H1 (cell line): ENCODE measurements around the gene FAM83B. TPM values are rescaled to one million over a fixed set of nuclear protein-coding genes. Genes with fewer than 3 reads are reported as not detected.

ENCODE experiments used
- CTCF ChIA-PET: fragments of 300-600 bp; sonication (Branson Sonifier 250); formaldehyde crosslinking; loops from one replicate; lab custom pipeline; 2021; ENCODE audit not compliant: partially characterized antibody; lab: Charles Lee
- POLR2A ChIA-PET: fragments of 300-600 bp; sonication (Branson Sonifier 250); formaldehyde crosslinking; loops from one replicate; lab custom pipeline; 2021; ENCODE audit warnings: inconsistent platforms; ENCODE audit not compliant: partially characterized antibody; lab: Charles Lee
- DNase-seq, 2 experiments: peaks; one replicate each; pipeline versions ENCODE4 v3.0.0 to v3.0.0-alpha.2; 2010 to 2022; ENCODE audit warnings: low spot score in 2 of 2, low read depth in 1 of 2, mixed read lengths in 1 of 2
- FAIRE-seq: peaks from 2 replicates; lab custom pipeline; 2011; peaks lifted over from hg19 to GRCh38; lab: Jason Lieb, UNC
- H2AFZ ChIP-seq: 2 replicates; pipeline ENCODE4 v1.8.1; 2012; ENCODE audit warnings: low read length, inconsistent platforms
- H2AK5ac ChIP-seq: 2 replicates; pipeline ENCODE4 v1.6.1; 2013; ENCODE audit warnings: low read depth, low read length
- H2BK120ac ChIP-seq: replicated peaks from 2 replicates; pipeline ENCODE3; 2013; ENCODE audit warnings: low read depth, low read length, inconsistent platforms
- H2BK12ac ChIP-seq: 2 replicates; pipeline ENCODE4 v1.6.1; 2013; ENCODE audit warnings: low read depth, low read length
- H2BK15ac ChIP-seq: 2 replicates; pipeline ENCODE4 v1.6.1; 2013; ENCODE audit warnings: low read length
- H2BK20ac ChIP-seq: 2 replicates; pipeline ENCODE4 v1.6.1; 2013; ENCODE audit warnings: low read length
- H2BK5ac ChIP-seq: 2 replicates; pipeline ENCODE4 v1.6.1; 2013; ENCODE audit warnings: low read depth, low read length
- H3K14ac ChIP-seq: 2 replicates; pipeline ENCODE4 v1.6.1; 2013; ENCODE audit warnings: inconsistent platforms; ENCODE audit not compliant: insufficient read length
- H3K18ac ChIP-seq: 2 replicates; pipeline ENCODE4 v1.6.1; 2013; ENCODE audit warnings: low read length; ENCODE audit errors: extremely low read depth
- H3K23ac ChIP-seq: 2 replicates; pipeline ENCODE4 v1.6.1; 2013; ENCODE audit warnings: inconsistent platforms; ENCODE audit not compliant: insufficient read length
- H3K23me2 ChIP-seq: 2 replicates; pipeline ENCODE4 v1.6.1; 2013; ENCODE audit warnings: low read depth, low read length
- H3K27ac ChIP-seq: 2 replicates; pipeline ENCODE4 v1.6.1; 2011; ENCODE audit warnings: low read depth, low read length, inconsistent platforms
- H3K27me3 ChIP-seq, 4 experiments: replicated peaks in 1 of 4; 1 replicate in 1 of 4; 2 replicates in 3 of 4; pipeline versions ENCODE4 v1.6.1 to v1.8.1; 2011 to 2013; ENCODE audit warnings: low read length in 3 of 4, mild to moderate bottlenecking in 3 of 4, inconsistent platforms in 2 of 4, mixed read lengths in 2 of 4, moderate library complexity in 1 of 4; ENCODE audit not compliant: control insufficient read depth in 3 of 4, insufficient read depth in 3 of 4; ENCODE audit errors: extremely low read depth in 1 of 4
- H3K36me3 ChIP-seq, 4 experiments: 2 replicates each; pipeline versions ENCODE4 v1.6.1 to v1.8.1; 2011 to 2013; ENCODE audit warnings: mild to moderate bottlenecking in 4 of 4, low read length in 3 of 4, moderate library complexity in 2 of 4, control low read depth in 1 of 4, inconsistent platforms in 1 of 4; ENCODE audit not compliant: insufficient read depth in 4 of 4, control insufficient read depth in 2 of 4
- H3K4ac ChIP-seq: replicated peaks from 2 replicates; pipeline ENCODE3; 2013; ENCODE audit warnings: low read length, low read depth, mixed read lengths, inconsistent platforms; ENCODE audit not compliant: insufficient read length
- H3K4me1 ChIP-seq, 4 experiments: replicated peaks in 1 of 4; 1 replicate in 1 of 4; 2 replicates in 3 of 4; pipeline versions ENCODE4 v1.6.1 to v1.8.1; 2011 to 2013; ENCODE audit warnings: low read length in 3 of 4, inconsistent platforms in 2 of 4, mixed read lengths in 1 of 4; ENCODE audit not compliant: insufficient read depth in 4 of 4, control insufficient read depth in 3 of 4
- H3K4me2 ChIP-seq, 2 experiments: 2 replicates each; pipeline versions ENCODE4 v1.6.1 to v1.8.1; 2011 to 2013; ENCODE audit warnings: low read depth in 2 of 2, low read length in 2 of 2, control low read depth in 1 of 2, inconsistent platforms in 1 of 2, mild to moderate bottlenecking in 1 of 2; ENCODE audit not compliant: insufficient read depth in 1 of 2
- H3K4me3 ChIP-seq, 4 experiments: fragments of 200-600, 300-600 bp in 1 of 4; sonication (generic), shearing (Covaris generic), sonication (Bioruptor Twin) in 1 of 4; 2 replicates each; pipeline versions ENCODE4 v1.5.1 to v1.8.1; 2011 to 2016; ENCODE audit warnings: low read length in 4 of 4, low read depth in 3 of 4, control low read depth in 2 of 4, inconsistent platforms in 2 of 4, mild to moderate bottlenecking in 2 of 4, mixed read lengths in 1 of 4, moderate library complexity in 1 of 4; ENCODE audit not compliant: insufficient read depth in 2 of 4; ENCODE audit errors: extremely low read depth in 1 of 4
- H3K56ac ChIP-seq: replicated peaks from 2 replicates; pipeline ENCODE3; 2013; ENCODE audit warnings: low read depth, mild to moderate bottlenecking, mixed read lengths, low read length, inconsistent platforms; ENCODE audit not compliant: insufficient read length
- H3K79me1 ChIP-seq: 2 replicates; pipeline ENCODE4 v1.6.1; 2013; ENCODE audit warnings: low read depth, low read length, control low read depth
- H3K79me2 ChIP-seq, 2 experiments: 2 replicates each; pipeline versions ENCODE4 v1.6.1 to v1.8.1; 2012 to 2013; ENCODE audit warnings: low read length in 2 of 2, mild to moderate bottlenecking in 2 of 2, inconsistent platforms in 1 of 2; ENCODE audit not compliant: insufficient read depth in 2 of 2, control insufficient read depth in 1 of 2
- H3K9ac ChIP-seq, 4 experiments: replicated peaks in 1 of 4; 1 replicate in 1 of 4; 2 replicates in 3 of 4; pipeline versions ENCODE4 v1.6.1 to v1.8.1; 2011 to 2013; ENCODE audit warnings: low read depth in 3 of 4, low read length in 3 of 4, control low read depth in 2 of 4, mild to moderate bottlenecking in 2 of 4, moderate library complexity in 2 of 4, inconsistent platforms in 1 of 4; ENCODE audit errors: extremely low read depth in 1 of 4
- H3K9me3 ChIP-seq, 2 experiments: 2 replicates each; pipeline versions ENCODE4 v1.6.1 to v1.8.1; 2012 to 2013; ENCODE audit warnings: mild to moderate bottlenecking in 2 of 2, moderate library complexity in 2 of 2, control low read depth in 1 of 2, inconsistent platforms in 1 of 2, low read depth in 1 of 2, low read length in 1 of 2, mixed read lengths in 1 of 2; ENCODE audit not compliant: insufficient read depth in 2 of 2
- H4K20me1 ChIP-seq, 2 experiments: replicated peaks in 1 of 2; 2 replicates each; pipeline versions ENCODE3 to v1.8.1; 2011 to 2013; ENCODE audit warnings: inconsistent platforms in 2 of 2, low read length in 2 of 2, mild to moderate bottlenecking in 1 of 2; ENCODE audit not compliant: insufficient read depth in 2 of 2, control insufficient read depth in 1 of 2
- H4K5ac ChIP-seq: 2 replicates; pipeline ENCODE4 v1.6.1; 2013; ENCODE audit warnings: low read length, low read depth, mixed read lengths, inconsistent platforms; ENCODE audit not compliant: insufficient read length
- H4K8ac ChIP-seq: 2 replicates; pipeline ENCODE4 v1.8.0; 2013; ENCODE audit warnings: mild to moderate bottlenecking, moderate library complexity, low read length, inconsistent platforms; ENCODE audit not compliant: insufficient read depth; ENCODE audit errors: extremely low read depth
- H4K91ac ChIP-seq: replicated peaks from 2 replicates; pipeline ENCODE3; 2013; ENCODE audit warnings: low read length, mixed read lengths, inconsistent platforms; ENCODE audit not compliant: insufficient read length
- CEBPB ChIP-seq: IDR thresholded peaks from 2 replicates; pipeline ENCODE4 v1.6.1; 2012; ENCODE audit warnings: low read depth, low read length
- CHD1 ChIP-seq: IDR thresholded peaks from 2 replicates; pipeline ENCODE4 v1.6.1; 2012; ENCODE audit warnings: low read depth, low read length, improper control_type of control experiment
- CTCF ChIP-seq, 3 experiments: IDR thresholded peaks; 1 replicate in 2 of 3; 2 replicates in 1 of 3; pipeline versions ENCODE4 v1.5.1 to v1.6.1; 2011; ENCODE audit warnings: low read length in 3 of 3, mild to moderate bottlenecking in 3 of 3, inconsistent platforms in 2 of 3, low read depth in 1 of 3, moderate library complexity in 1 of 3; ENCODE audit not compliant: insufficient read depth in 1 of 3; ENCODE audit errors: control extremely low read depth in 1 of 3
- KDM4A ChIP-seq: IDR thresholded peaks from one replicate; pipeline ENCODE4 v1.7.1; 2012; ENCODE audit warnings: low read depth, mild to moderate bottlenecking, moderate library complexity, low read length, inconsistent platforms; ENCODE audit not compliant: severe bottlenecking
- MAFK ChIP-seq: IDR thresholded peaks from 2 replicates; pipeline ENCODE4 v1.6.1; 2012; ENCODE audit warnings: low read depth, mild to moderate bottlenecking, improper control_type of control experiment, low read length
- POLR2A ChIP-seq, 2 experiments: IDR thresholded peaks; 1 replicate in 1 of 2; 2 replicates in 1 of 2; pipeline ENCODE4 v1.6.1; 2011; ENCODE audit warnings: low read depth in 2 of 2, low read length in 2 of 2, mild to moderate bottlenecking in 2 of 2; ENCODE audit errors: control extremely low read depth in 1 of 2
- POU5F1 ChIP-seq: IDR thresholded peaks from 2 replicates; pipeline ENCODE4 v1.6.1; 2011; ENCODE audit warnings: low read depth, mild to moderate bottlenecking, low read length, moderate library complexity
- RFX5 ChIP-seq: IDR thresholded peaks from 2 replicates; pipeline ENCODE4 v1.6.1; 2011; ENCODE audit warnings: low read depth, low read length, improper control_type of control experiment, borderline replicate concordance
- SP4 ChIP-seq: IDR thresholded peaks from 2 replicates; pipeline ENCODE4 v1.6.1; 2012; ENCODE audit warnings: low read length, inconsistent platforms
- SRF ChIP-seq: IDR thresholded peaks from 2 replicates; pipeline ENCODE4 v1.6.1; 2011; ENCODE audit warnings: mild to moderate bottlenecking, low read depth, low read length, moderate library complexity
- TBP ChIP-seq: IDR thresholded peaks from 2 replicates; pipeline ENCODE4 v1.6.1; 2011; ENCODE audit warnings: low read depth, low read length, improper control_type of control experiment
- WGBS, 2 experiments: shearing (Covaris generic) in 1 of 2; methylation state at CpG; one replicate each; pipeline versions ENCODE4 v1.1.6 to v1.1.7; 2013 to 2015; ENCODE audit warnings: low lambda C conversion rate in 2 of 2, mixed read lengths in 2 of 2, inconsistent platforms in 1 of 2, low coverage in 1 of 2, missing lambda C conversion rate in 1 of 2; ENCODE audit not compliant: insufficient replicate concordance in 2 of 2, insufficient coverage in 1 of 2, insufficient read length in 1 of 2; ENCODE audit errors: extremely low coverage in 1 of 2, missing lambda C conversion rate in 1 of 2; 5-methylcytosine and 5-hydroxymethylcytosine counted together
- polyA plus RNA-seq, 7 experiments: library from polyadenylated mRNA; depleted of rRNA in 3 of 7; stranded (reverse) in 5 of 7; unstranded in 2 of 7; fragments of >200 nt in 5 of 7; fragments of 200-250 nt in 2 of 7; gene quantifications; 1 replicate in 5 of 7; 2 replicates in 1 of 7; 4 replicates in 1 of 7; pipeline versions ENCODE4 v1.2.1 to v1.2.3, GENCODE V29; 2011 to 2013; ENCODE audit warnings: missing spikeins in 2 of 7, mixed read lengths in 2 of 7
- total RNA-seq: library from RNA; stranded (reverse); fragmentation: NEBNext Ultra II Directional; extraction: Animal tissue kit (Norgen Biotek cat#: 25700); gene quantifications from 2 replicates; pipeline ENCODE4 v1.2.1, GENCODE V29; 2021
- TF ChIP-seq, protein P1 (sequence below): IDR thresholded peaks from 2 replicates; pipeline ENCODE4 v1.6.1; 2011; ENCODE audit warnings: low read length, improper control_type of control experiment

The FAM83B gene
- total and polyA plus RNA-seq, 2 of the 8 experiments (the other 6 are each of a cell fraction or from before 2014, with no cell fraction given), result 0.71 to 5.7 TPM

DNA sequence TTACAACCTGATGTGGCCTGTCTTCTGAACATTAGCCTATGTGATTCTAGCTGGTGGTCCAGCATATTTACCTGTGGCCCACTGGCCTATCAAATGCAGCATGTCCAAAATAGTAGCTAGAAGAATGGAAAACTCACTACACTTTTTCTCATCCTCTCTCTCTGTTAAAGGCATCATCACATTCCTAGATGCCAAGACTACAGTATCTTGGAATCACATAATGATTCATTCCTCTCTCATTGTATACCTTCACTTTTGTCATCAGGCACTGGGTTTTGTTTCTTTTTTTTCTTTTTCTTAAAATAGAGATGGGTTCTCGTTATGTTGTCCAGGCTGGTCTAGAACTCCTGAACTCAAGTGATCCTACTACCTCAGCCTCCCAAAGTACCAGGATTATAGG, 45.0 kb downstream of the FAM83B start:
- Histone ChIP-seq H3K4me1 (no peaks in the 10 kb centered on the region), H3K36me3 (no peaks in the 10 kb centered on the region), H4K8ac (no peak overlapping the region), H4K20me1 (no peaks in the 10 kb centered on the region), H2BK20ac (no peak overlapping the region), H3K9me3 (no peaks in the 10 kb centered on the region), H4K5ac (no peak overlapping the region), H3K14ac (no peak overlapping the region), H3K27ac (no peak overlapping the region), H3K4me3 (no peak overlapping the region), H3K18ac (no peak overlapping the region), H3K23me2 (no peaks in the 10 kb centered on the region), H2AFZ (no peak overlapping the region), H3K4ac (no peak overlapping the region), H3K79me2 (no peaks in the 10 kb centered on the region), H2BK120ac (no peak overlapping the region), H4K91ac (no peak overlapping the region), H3K79me1 (no peaks in the 10 kb centered on the region), H2BK5ac (no peak overlapping the region), H3K9ac (no peak overlapping the region), H2AK5ac (no peak overlapping the region), H3K23ac (no peak overlapping the region), H2BK12ac (no peak overlapping the region), H3K4me2 (no peak overlapping the region), H3K56ac (no peak overlapping the region), H2BK15ac (no peak overlapping the region), H3K27me3 (no peaks in the 10 kb centered on the region)
- ChIA-PET CTCF (no interaction called here), POLR2A (interaction anchor here (0.7 kb wide), 1 partner anchor 16 kb away, joined by 3 read pairs; no protein-coding TSS in a partner anchor)
- 92% methylated on average over 1 of the region's 1 CpG; no CpG with 5 or more reads in 1 of the 2 experiments for WGBS, 2 experiments
- DNase-seq (no peak), FAIRE-seq (no peak)
- TF ChIP-seq POLR2A (IDR thresholded peaks at IDR 0.05; ENCODE audit: control extremely low read depth in 1 of 2, low read depth in 2 of 2, low read length in 2 of 2) (no peak), SP4 (no peak), POU5F1 (no peak), CTCF (IDR thresholded peaks at IDR 0.05; ENCODE audit: control extremely low read depth in 1 of 3, insufficient read depth in 1 of 3, low read depth in 1 of 3, low read length in 3 of 3) (no peak), RFX5 (no peak), TBP (no peak), CHD1 (no peak), KDM4A (no peak), SRF (no peak), CEBPB (no peak), MAFK (no peak)
- TF ChIP-seq, protein P1, sequence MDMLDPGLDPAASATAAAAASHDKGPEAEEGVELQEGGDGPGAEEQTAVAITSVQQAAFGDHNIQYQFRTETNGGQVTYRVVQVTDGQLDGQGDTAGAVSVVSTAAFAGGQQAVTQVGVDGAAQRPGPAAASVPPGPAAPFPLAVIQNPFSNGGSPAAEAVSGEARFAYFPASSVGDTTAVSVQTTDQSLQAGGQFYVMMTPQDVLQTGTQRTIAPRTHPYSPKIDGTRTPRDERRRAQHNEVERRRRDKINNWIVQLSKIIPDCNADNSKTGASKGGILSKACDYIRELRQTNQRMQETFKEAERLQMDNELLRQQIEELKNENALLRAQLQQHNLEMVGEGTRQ, result no peak
